OCI-M2 (cell line): ENCODE measurements around the gene KLF8.
"Not testable (repeated sequence)": the region's sequence is repeated elsewhere in the genome, so short reads cannot be mapped to it uniquely, and the experiment has no call there.

Source experiments
- DNase-seq: peaks from one replicate; lab custom pipeline; 2025; ENCODE audit not compliant: unreplicated experiment; lab: John Stamatoyannopoulos, UW

The KLF8 gene

GRCh38 chrX:56232221-56233082, at the start of gene KLF8:
TSS of gene KLF8 (plus strand) at chrX:56232356. CDS start at chrX:56233335, 979 bp downstream.
- no peak for DNase-seq

GRCh38 chrX:56206945-56207344, 25.2 kb upstream of the KLF8 start:
- DNase-seq: not testable (repeated sequence)

- no peak for DNase-seq
Observed at GRCh38 chrX:56211701-56212100, 20.5 kb upstream of the KLF8 start.

- no peak for DNase-seq
Observed at GRCh38 chrX:56216332-56216731, 15.8 kb upstream of the KLF8 start.

- DNase-seq: no peak
Observed at GRCh38 chrX:56219700-56220099, 12.5 kb upstream of the KLF8 start.

GRCh38 chrX:56221101-56221500, 11.1 kb upstream of the KLF8 start:
- DNase-seq: no peak

- no peak for DNase-seq
Observed at GRCh38 chrX:56222473-56223000, 9.6 kb upstream of the KLF8 start.

- DNase-seq: peak; percentile 14
Observed at GRCh38 chrX:56226980-56227379, 5.2 kb upstream of the KLF8 start.

- no peak for DNase-seq
Observed at GRCh38 chrX:56228914-56229313, 3.2 kb upstream of the KLF8 start.

GRCh38 chrX:56231537-56232090, 542 bp upstream of the KLF8 start:
- no peak for DNase-seq

- no peak for DNase-seq
Observed at GRCh38 chrX:56233100-56233499, 944 bp downstream of the KLF8 start.

- DNase-seq: no peak
Observed at GRCh38 chrX:56233682-56234081, 1.5 kb downstream of the KLF8 start.

GRCh38 chrX:56248492-56248891, 16.3 kb downstream of the KLF8 start:
- DNase-seq: no peak

GRCh38 chrX:56253832-56254703, 21.9 kb downstream of the KLF8 start:
- DNase-seq: no peak

GRCh38 chrX:56268888-56269287, 36.7 kb downstream of the KLF8 start:
- no peak for DNase-seq

GRCh38 chrX:56278692-56279091, 46.5 kb downstream of the KLF8 start:
- no peak for DNase-seq

GRCh38 chrX:56279863-56280262, 47.7 kb downstream of the KLF8 start:
- DNase-seq: peak; percentile 33

- DNase-seq: no peak
Observed at GRCh38 chrX:56281789-56282188, 49.6 kb downstream of the KLF8 start.

- DNase-seq: no peak
Observed at GRCh38 chrX:56284269-56284668, 52.1 kb downstream of the KLF8 start.

- DNase-seq: no peak
Observed at GRCh38 chrX:56288608-56289007, 56.5 kb downstream of the KLF8 start.

GRCh38 chrX:56289449-56289848, 57.3 kb downstream of the KLF8 start:
- no peak for DNase-seq
